IMR-90 (cell line): ENCODE measurements around the gene TMEM54. TPM values are rescaled to one million over a fixed set of nuclear protein-coding genes. Genes with fewer than 3 reads are reported as not detected.
A peak's percentile ranks its signal among the peaks of the same experiment; 100 is the strongest.

ENCODE experiments used
- ATAC-seq: fragments of 200-7000 bp; cut with Tn5 transposase; 2 replicates; pipeline ENCODE4 v1.9.1; 2020; ENCODE audit warnings: low read depth, mild to moderate bottlenecking, moderate library complexity
- BruUV-seq: library from RNA; stranded (reverse); fragments of 400-500 nt; replicated peaks from 2 replicates; lab custom pipeline; 2021; lab: Mats Ljungman, UMichigan
- CTCF ChIA-PET: fragments of 300-600 bp; formaldehyde crosslinking; extraction: SDS; loops from one replicate; lab custom pipeline; 2021; ENCODE audit warnings: antibody characterized with exemption; lab: Yijun Ruan, JAX
- POLR2A ChIA-PET: fragments of 300-600 bp; sonication (Branson Sonifier 250); formaldehyde crosslinking; loops from one replicate; lab custom pipeline; 2022; ENCODE audit warnings: antibody characterized with exemption; ENCODE audit not compliant: unreplicated experiment; lab: Charles Lee
- DNase-seq: peaks from one replicate; pipeline ENCODE4 v3.0.0; 2013
- H2AFZ ChIP-seq: replicated peaks from 2 replicates; pipeline ENCODE3; 2013; ENCODE audit warnings: low read length, mild to moderate bottlenecking; ENCODE audit not compliant: poor library complexity
- H2AK5ac ChIP-seq: 2 replicates; pipeline ENCODE4 v1.6.1; 2013; ENCODE audit warnings: low read depth, low read length, inconsistent platforms
- H2AK9ac ChIP-seq: replicated peaks from 2 replicates; pipeline ENCODE3; 2013; ENCODE audit warnings: mild to moderate bottlenecking, low read depth, low read length, moderate library complexity; ENCODE audit not compliant: poor library complexity
- H2BK120ac ChIP-seq: 2 replicates; pipeline ENCODE4 v1.6.1; 2013; ENCODE audit warnings: low read depth, low read length, inconsistent platforms
- H2BK15ac ChIP-seq: 3 replicates; pipeline ENCODE4 v1.6.1; 2013; ENCODE audit warnings: low read depth, low read length, inconsistent platforms
- H2BK20ac ChIP-seq: 2 replicates; pipeline ENCODE4 v1.6.1; 2013; ENCODE audit warnings: low read depth, mild to moderate bottlenecking, inconsistent platforms, low read length, moderate library complexity
- H2BK5ac ChIP-seq: 2 replicates; pipeline ENCODE4 v1.6.1; 2013; ENCODE audit warnings: mild to moderate bottlenecking, low read depth, low read length, inconsistent platforms; ENCODE audit not compliant: poor library complexity, severe bottlenecking
- H3K14ac ChIP-seq: replicated peaks from 2 replicates; pipeline ENCODE4 v1.6.1; 2013; ENCODE audit warnings: low read depth, low read length, inconsistent platforms
- H3K18ac ChIP-seq: 2 replicates; pipeline ENCODE4 v1.6.1; 2013; ENCODE audit warnings: low read depth, low read length, control low read depth
- H3K23ac ChIP-seq: 2 replicates; pipeline ENCODE4 v1.6.1; 2013; ENCODE audit warnings: low read depth, low read length, inconsistent platforms
- H3K27ac ChIP-seq: 2 replicates; pipeline ENCODE4 v1.5.1; 2013; ENCODE audit warnings: mild to moderate bottlenecking, control low read depth, low read length; ENCODE audit not compliant: insufficient read depth
- H3K27me3 ChIP-seq: 2 replicates; pipeline ENCODE4 v1.6.1; 2013; ENCODE audit warnings: low read length; ENCODE audit not compliant: control insufficient read depth, insufficient read depth
- H3K36me3 ChIP-seq: 2 replicates; pipeline ENCODE4 v1.6.1; 2013; ENCODE audit warnings: low read length, mixed read lengths; ENCODE audit not compliant: control insufficient read depth, insufficient read depth
- H3K4ac ChIP-seq: 2 replicates; pipeline ENCODE4 v1.6.1; 2013; ENCODE audit warnings: low read depth, low read length, inconsistent platforms
- H3K4me1 ChIP-seq: 2 replicates; pipeline ENCODE4 v1.6.1; 2013; ENCODE audit warnings: low read length, mixed read lengths; ENCODE audit not compliant: control insufficient read depth, insufficient read depth
- H3K4me2 ChIP-seq: 2 replicates; pipeline ENCODE4 v1.6.1; 2013; ENCODE audit warnings: low read depth, mild to moderate bottlenecking, control low read depth, low read length, moderate library complexity
- H3K4me3 ChIP-seq: 2 replicates; pipeline ENCODE4 v1.5.1; 2013; ENCODE audit warnings: low read depth, mild to moderate bottlenecking, control low read depth, low read length, moderate library complexity; ENCODE audit not compliant: insufficient read depth
- H3K56ac ChIP-seq: 2 replicates; pipeline ENCODE4 v1.6.1; 2013; ENCODE audit warnings: low read length, inconsistent platforms; ENCODE audit not compliant: insufficient read depth; ENCODE audit errors: extremely low read depth
- H3K79me1 ChIP-seq, 2 experiments: 2 replicates each; pipeline ENCODE4 v1.6.1; 2013; ENCODE audit warnings: low read length in 2 of 2, inconsistent platforms in 1 of 2, low read depth in 1 of 2
- H3K9ac ChIP-seq: 2 replicates; pipeline ENCODE4 v1.6.1; 2013; ENCODE audit warnings: low read depth, low read length, control low read depth
- H3K9me1 ChIP-seq: 2 replicates; pipeline ENCODE4 v1.6.1; 2013; ENCODE audit warnings: low read length, inconsistent platforms; ENCODE audit not compliant: insufficient read depth
- H3K9me3 ChIP-seq: 2 replicates; pipeline ENCODE4 v1.6.1; 2013; ENCODE audit warnings: low read length; ENCODE audit not compliant: control insufficient read depth, insufficient read depth
- H4K20me1 ChIP-seq: 2 replicates; pipeline ENCODE4 v1.6.1; 2013; ENCODE audit warnings: low read length, inconsistent platforms; ENCODE audit not compliant: insufficient read depth
- H4K5ac ChIP-seq: 2 replicates; pipeline ENCODE4 v1.6.1; 2013; ENCODE audit warnings: mild to moderate bottlenecking, low read depth, low read length, control low read depth
- H4K8ac ChIP-seq, 2 experiments: 2 replicates each; pipeline ENCODE4 v1.6.1; 2013; ENCODE audit warnings: low read depth in 2 of 2, low read length in 2 of 2, control low read depth in 1 of 2, inconsistent platforms in 1 of 2
- H4K91ac ChIP-seq: 2 replicates; pipeline ENCODE4 v1.6.1; 2013; ENCODE audit warnings: low read depth, low read length, inconsistent platforms; ENCODE audit not compliant: insufficient read depth
- FOS ChIP-seq: fragments of 150-350 bp; IDR thresholded peaks from 2 replicates; pipeline ENCODE4 v1.6.1; 2016; ENCODE audit warnings: low read depth, low read length
- WGBS, 2 experiments: methylation state at CpG; one replicate each; pipeline versions ENCODE4 v1.1.5 to v1.1.7; 2013; ENCODE audit warnings: missing lambda C conversion rate in 2 of 2; ENCODE audit not compliant: insufficient read length in 1 of 2; ENCODE audit errors: extremely low coverage in 2 of 2; 5-methylcytosine and 5-hydroxymethylcytosine counted together
- dilution Hi-C: fragments of 300-500 bp; cut with HindIII; formaldehyde crosslinking; loops from one replicate; pipeline ENCODE4 v1.14.3; 2018; ENCODE audit warnings: low sequenced_read_pairs; ENCODE audit not compliant: unreplicated experiment
- in situ Hi-C: fragments of 300-500 bp; cut with MboI; formaldehyde crosslinking; loops from 3 replicates; pipeline ENCODE4 v1.14.3; 2019; ENCODE audit warnings: low sequenced_read_pairs, inconsistent platforms, mixed read lengths
- intact Hi-C: fragments of 100-400 bp; cut with micrococcal nuclease; formaldehyde crosslinking; loops from 2 replicates; pipeline ENCODE4 v1.10.0; 2022
- polyA plus RNA-seq, 3 experiments: library from polyadenylated mRNA; depleted of rRNA; stranded (reverse); fragments of >200 nt; gene quantifications; 2 replicates each; pipeline ENCODE4 v1.2.3, GENCODE V29; 2012; ENCODE audit warnings: low replicate concordance in 1 of 3
- total RNA-seq: library from RNA; depleted of rRNA; stranded (reverse); fragments of >200 nt; gene quantifications from 2 replicates; pipeline ENCODE4 v1.2.3, GENCODE V29; 2012

TMEM54 gene
- total and polyA plus RNA-seq, 2 of the 4 experiments (the other 2 are of a cell fraction): 25.5 to 75.2 TPM

GRCh38 chr1:32901823-32902534, 790 bp upstream of the TMEM54 start:
- H4K8ac ChIP-seq: peak overlapping the region; percentile 50 to 90; a peak in 2 of 4 replicates
- peak overlapping the region; percentile 83 for H4K5ac ChIP-seq
- in situ Hi-C loops: no loop called here
- peak overlapping the region; percentile 58; the same call in 1 of the 2 replicates for H3K4ac ChIP-seq
- ATAC-seq (no peak), DNase-seq (no peak)
- no peak overlapping the region for H2BK20ac ChIP-seq
- peak overlapping the region; percentile 72; the same call in 1 of the 2 replicates for H3K23ac ChIP-seq
- H2AFZ ChIP-seq: peak overlapping the region; percentile 91
- peaks cover 2% of the 10 kb centered on the region; the same call in 1 of the 2 replicates for H3K4me1 ChIP-seq
- peaks cover 0 to 9% of the 10 kb centered on the region in 2 experiments; a peak in 1 of 4 replicates for H3K79me1 ChIP-seq
- peak overlapping the region; percentile 2; the same call in 1 of the 2 replicates for H3K27ac ChIP-seq
- H2AK9ac ChIP-seq: no peak overlapping the region
- peaks cover 6% of the 10 kb centered on the region; the same call in 1 of the 2 replicates for H3K9me1 ChIP-seq
- BruUV-seq: no TSS peak
- no peak for TF ChIP-seq FOS
- peak overlapping the region; percentile 66; the same call in 1 of the 2 replicates for H4K91ac ChIP-seq
- no peaks in the 10 kb centered on the region for H3K9me3 ChIP-seq
- no peak overlapping the region for H2BK15ac ChIP-seq
- peak overlapping the region; percentile 68 for H3K4me3 ChIP-seq
- H3K14ac ChIP-seq: peak overlapping the region; percentile 94
- H3K9ac ChIP-seq: peak overlapping the region; percentile 49
- peaks cover 5% of the 10 kb centered on the region for H3K27me3 ChIP-seq
- H2BK120ac ChIP-seq: peak overlapping the region; percentile 40; the same call in 1 of the 2 replicates
- no peaks in the 10 kb centered on the region for H4K20me1 ChIP-seq
- 45% methylated on average over 7 of the region's 24 CpGs; no CpG with 5 or more reads in 1 of the 2 experiments for WGBS, 2 experiments
- dilution Hi-C loops: no loop called here
- intact Hi-C loops: no loop called here
- peak overlapping the region; percentile 84 for H3K4me2 ChIP-seq
- H2AK5ac ChIP-seq: peak overlapping the region; percentile 58
- ChIA-PET CTCF (interaction anchor here (0.6 to 1.2 kb wide), 2 partner anchors 113 to 327 kb away, joined by 3 read pairs; no protein-coding TSS in a partner anchor), POLR2A (no interaction called here)
- 0 out of 2 replicates have a peak, but pooled peaks cover 1% of the 10 kb centered on the region for H3K36me3 ChIP-seq
- H3K56ac ChIP-seq: peak overlapping the region; percentile 9; the same call in 1 of the 2 replicates
- peak overlapping the region; percentile 17; the same call in 1 of the 2 replicates for H3K18ac ChIP-seq
- no peak overlapping the region for H2BK5ac ChIP-seq
